Fibroblast of skin of left quadriceps (primary cell): Measurements from ENCODE around the gene NR1H3.

Experiments used
- DNase-seq, 2 experiments: peaks; one replicate each; pipeline ENCODE4 v3.0.0-alpha.2; 2013; ENCODE audit warnings: low read depth in 2 of 2

The NR1H3 gene

GRCh38 chr11:47244448-47245350, 13.1 kb upstream of the NR1H3 start:
- DNase-seq, result no peak

- DNase-seq, result no peak
Measured at GRCh38 chr11:47245611-47246357, 12.0 kb upstream of the NR1H3 start.

DNA sequence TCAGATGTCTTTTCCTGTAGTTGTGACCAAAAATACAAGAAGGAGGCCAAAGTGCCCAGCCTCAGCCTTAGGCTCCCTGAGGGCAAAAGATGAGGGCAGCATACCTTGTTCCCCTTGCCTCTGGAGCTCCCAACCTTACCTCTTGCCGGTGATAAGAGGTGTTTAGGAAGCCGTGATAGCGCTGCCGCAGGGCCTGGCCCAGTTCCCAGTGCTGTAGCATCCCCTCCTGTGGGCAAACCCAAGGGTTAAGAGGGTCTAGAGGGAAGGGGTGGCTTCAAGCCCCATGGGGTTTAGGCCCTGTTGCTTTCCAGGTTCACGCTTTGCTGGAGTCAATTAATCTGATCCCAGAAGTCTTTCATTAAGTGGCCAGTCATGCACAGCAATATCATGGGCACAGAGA, 10.3 kb upstream of the NR1H3 start:
- DNase-seq, result no peak

DNA sequence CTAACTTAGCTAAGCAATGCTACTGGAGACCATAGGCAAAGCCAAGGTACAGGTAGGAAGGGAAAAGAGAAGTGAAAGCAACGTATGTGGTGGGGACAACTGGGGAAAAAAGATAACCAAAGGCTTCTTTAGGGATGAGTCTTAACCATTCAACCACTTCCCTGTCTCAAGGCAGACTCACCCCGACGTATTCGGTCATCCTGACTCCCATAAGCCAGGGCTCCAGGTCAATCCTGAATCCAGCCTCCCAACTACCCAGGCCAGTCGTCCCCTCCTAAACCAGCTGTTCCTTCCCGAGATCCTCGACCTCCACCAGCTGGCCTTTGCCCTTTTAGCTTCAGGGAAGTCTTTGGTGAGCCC, 9.5 kb upstream of the NR1H3 start:
- no peak for DNase-seq

DNA sequence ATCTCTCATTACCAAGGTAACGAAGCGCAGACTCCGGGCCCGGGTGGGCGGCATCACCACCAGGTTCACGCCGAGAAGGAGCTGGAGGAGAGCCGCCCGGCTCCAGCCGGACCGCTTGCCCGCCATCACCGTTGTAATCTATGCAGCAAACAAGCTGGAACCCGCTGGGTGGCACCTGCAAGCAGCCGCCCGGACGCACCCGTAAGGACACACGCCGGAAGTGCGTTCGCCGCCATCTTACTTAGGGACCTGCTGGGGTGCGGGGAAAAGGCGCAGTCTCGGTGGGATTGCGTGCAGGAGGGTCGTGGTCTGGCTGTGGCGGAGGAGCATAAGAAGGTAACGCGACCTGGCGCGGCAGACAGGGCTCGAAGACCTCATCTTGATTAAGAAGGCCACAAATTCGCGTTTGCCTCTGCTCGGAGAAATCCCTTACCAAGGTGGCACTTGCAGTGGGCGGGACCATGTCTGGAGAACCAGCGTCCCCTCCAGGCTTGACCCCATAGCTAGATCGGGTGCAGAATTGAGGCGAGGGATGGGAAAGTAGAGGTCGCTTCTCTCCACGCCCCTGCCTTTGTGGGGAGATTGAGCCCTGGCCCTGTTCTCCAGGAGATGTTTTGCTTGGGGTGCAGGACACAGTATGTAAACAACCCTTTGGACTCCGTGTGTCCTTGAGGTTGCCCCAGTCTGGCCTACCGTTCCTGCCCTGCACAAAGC, 9.0 kb upstream of the NR1H3 start, which contains the start of gene ACP2:
Gene ACP2 (minus strand): TSS at position 151 of the 714 bp plus-strand sequence. CDS start 25 bp downstream, at position 126.
- peak; percentile 69 to 70 for DNase-seq

GRCh38 chr11:47249378-47249715, 8.4 kb upstream of the NR1H3 start:
- no peak for DNase-seq

DNA sequence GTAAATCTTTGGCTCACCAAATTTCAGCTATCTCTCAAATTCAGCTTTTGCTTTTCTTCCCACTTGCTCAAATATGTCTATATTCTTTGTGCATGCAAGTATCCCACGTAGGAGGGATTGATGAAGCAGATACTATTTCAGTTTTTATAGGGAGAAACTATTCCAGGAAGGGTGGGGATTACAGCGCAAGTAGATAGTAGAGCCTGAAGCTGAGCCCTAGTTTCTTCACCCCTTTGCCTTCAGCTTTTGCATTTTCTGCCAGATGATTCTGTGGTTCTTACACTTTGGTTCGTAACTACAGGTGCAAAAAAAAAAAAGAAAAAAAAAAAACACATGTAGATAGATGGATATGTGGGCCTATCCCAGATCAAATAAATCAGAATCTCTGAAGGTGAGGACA, 6.0 kb upstream of the NR1H3 start:
- DNase-seq, result no peak

- DNase-seq, result no peak
Measured at GRCh38 chr11:47253660-47254059, 4.1 kb upstream of the NR1H3 start.

GRCh38 chr11:47254386-47254785, 3.4 kb upstream of the NR1H3 start:
- DNase-seq, result no peak

DNA sequence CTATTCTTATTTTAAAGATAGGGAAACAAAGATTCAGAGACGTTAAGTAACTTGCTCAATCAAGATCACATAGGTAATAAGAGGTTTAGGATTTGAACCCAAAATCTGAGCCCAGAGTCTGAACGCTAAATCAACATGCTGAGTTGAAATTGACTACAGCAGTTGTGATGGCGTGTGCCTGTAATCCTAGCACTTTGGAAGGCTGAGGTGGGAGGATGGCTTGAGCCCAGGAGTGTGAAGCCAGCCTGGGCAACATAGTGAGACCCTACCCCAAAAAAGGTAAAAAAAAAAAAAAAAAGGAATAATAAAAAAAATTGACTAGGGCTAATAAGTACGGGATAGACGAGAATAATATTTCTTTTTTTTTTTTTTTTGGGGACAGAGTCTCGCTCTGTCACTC, 1.4 kb upstream of the NR1H3 start:
- no peak for DNase-seq

DNA sequence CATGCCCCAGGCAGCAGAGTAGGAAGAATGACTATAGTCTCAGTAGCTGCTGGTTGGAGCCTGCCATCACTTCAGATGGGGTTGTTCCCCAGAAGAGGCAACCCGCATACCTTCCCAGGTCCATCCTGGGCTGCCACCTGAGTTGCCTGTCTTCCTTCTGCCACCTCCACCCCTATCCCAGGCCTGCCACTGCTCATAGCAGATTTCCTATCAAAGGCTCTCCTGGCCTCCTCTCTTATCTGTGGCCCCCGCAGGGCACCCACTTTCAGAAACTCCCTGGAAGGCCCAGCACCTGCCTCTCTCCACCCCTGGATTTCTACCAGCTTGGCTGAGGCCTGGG, 649 bp upstream of the NR1H3 start:
- no peak for DNase-seq

DNA sequence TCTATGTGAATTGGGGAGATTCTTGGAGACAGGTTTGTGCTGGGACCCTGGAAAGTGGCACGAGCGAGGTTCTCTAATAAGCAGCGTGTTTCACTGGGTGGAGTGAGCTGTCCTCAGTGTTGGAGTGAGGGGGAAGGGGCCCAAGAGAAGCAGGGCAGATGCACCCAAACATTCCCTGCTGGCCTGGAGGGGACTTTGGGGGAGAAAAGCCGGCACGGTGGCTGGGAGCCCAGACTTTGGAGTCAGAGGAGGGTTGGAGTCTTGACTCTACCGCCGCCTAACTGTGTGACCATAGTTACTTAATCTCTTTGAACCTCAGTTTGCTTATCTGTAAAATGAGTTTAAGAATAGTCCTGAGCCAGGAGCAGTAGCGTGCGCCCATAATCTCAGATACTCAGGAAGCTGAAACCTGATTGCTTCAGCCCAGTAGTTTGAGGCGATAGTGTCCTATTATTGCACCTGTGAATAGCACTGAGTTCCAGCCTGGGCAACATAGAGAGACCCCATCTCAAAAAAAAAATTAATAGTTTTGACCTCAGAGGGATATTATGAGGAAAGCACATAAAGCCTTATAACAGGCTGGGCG, 614 bp downstream of the NR1H3 start:
- DNase-seq, result no peak

GRCh38 chr11:47259232-47259977, 1.6 kb downstream of the NR1H3 start:
- DNase-seq, result no peak

DNA sequence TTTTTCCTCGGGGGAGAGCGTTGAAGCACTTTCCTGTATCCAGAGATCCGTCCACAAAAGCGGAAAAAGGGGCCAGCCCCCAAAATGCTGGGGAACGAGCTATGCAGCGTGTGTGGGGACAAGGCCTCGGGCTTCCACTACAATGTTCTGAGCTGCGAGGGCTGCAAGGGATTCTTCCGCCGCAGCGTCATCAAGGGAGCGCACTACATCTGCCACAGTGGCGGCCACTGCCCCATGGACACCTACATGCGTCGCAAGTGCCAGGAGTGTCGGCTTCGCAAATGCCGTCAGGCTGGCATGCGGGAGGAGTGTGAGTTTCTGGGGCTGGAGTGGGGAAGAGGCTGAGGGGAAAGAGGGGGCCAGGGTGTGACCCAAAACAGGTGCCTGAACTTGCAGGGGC, 2.6 kb downstream of the NR1H3 start:
- no peak for DNase-seq

GRCh38 chr11:47261291-47261800, 3.5 kb downstream of the NR1H3 start:
- DNase-seq, result no peak

DNA sequence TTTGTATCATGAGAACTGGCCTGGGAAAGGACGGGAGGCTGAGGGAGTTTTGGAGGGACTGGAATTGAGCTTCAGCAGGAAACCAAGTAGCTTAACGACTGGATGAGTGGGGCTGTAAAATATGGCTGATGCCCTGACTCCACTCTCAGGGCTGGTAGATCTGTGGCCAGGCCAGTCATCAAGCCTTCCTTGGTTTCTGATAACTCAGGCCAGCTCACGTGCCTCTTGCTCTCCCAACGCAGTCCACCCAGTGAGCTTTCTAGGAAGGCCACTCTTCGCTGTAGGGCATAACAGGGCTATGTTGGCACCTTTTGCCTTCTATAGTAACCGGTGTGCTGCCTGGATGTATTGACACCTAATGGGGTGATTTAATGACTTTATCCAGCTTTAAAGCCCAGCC, 6.3 kb downstream of the NR1H3 start:
- no peak for DNase-seq

- no peak for DNase-seq
Measured at GRCh38 chr11:47264521-47264920, 6.7 kb downstream of the NR1H3 start.

GRCh38 chr11:47267876-47268275, 10.1 kb downstream of the NR1H3 start:
- no peak for DNase-seq

- no peak for DNase-seq
Measured at GRCh38 chr11:47268448-47269001, 10.7 kb downstream of the NR1H3 start.

GRCh38 chr11:47269002-47269828, 11.4 kb downstream of the NR1H3 start:
- DNase-seq, result peak; percentile 84 to 85
